Mesenchymal stem cell (in vitro differentiated cells and primary cell): ENCODE data around the gene SYT2.

Source experiments
- DNase-seq: peaks from one replicate; pipeline ENCODE4 v3.0.0-alpha.2; 2013
- H2AFZ ChIP-seq: one replicate; pipeline ENCODE4 v1.6.1; 2013; ENCODE audit warnings: low read depth, mild to moderate bottlenecking, control low read depth, inconsistent platforms, low read length, moderate library complexity
- H2AK5ac ChIP-seq: 2 replicates; pipeline ENCODE4 v1.6.1; 2013; ENCODE audit warnings: low read length, moderate library complexity, mild to moderate bottlenecking, inconsistent platforms; ENCODE audit not compliant: severe bottlenecking
- H2BK120ac ChIP-seq: one replicate; pipeline ENCODE4 v1.6.1; 2013; ENCODE audit warnings: low read depth, mild to moderate bottlenecking, inconsistent platforms, low read length, moderate library complexity
- H2BK12ac ChIP-seq, 2 experiments: one replicate each; pipeline ENCODE4 v1.6.1; 2013; ENCODE audit warnings: inconsistent platforms in 2 of 2, low read length in 2 of 2, mild to moderate bottlenecking in 2 of 2, moderate library complexity in 2 of 2, control low read depth in 1 of 2
- H2BK15ac ChIP-seq: one replicate; pipeline ENCODE4 v1.6.1; 2013; ENCODE audit warnings: mild to moderate bottlenecking, low read depth, inconsistent platforms; ENCODE audit not compliant: poor library complexity, severe bottlenecking
- H2BK5ac ChIP-seq: 2 replicates; pipeline ENCODE4 v1.6.1; 2013; ENCODE audit warnings: low read depth, mild to moderate bottlenecking, low read length, control low read depth, inconsistent platforms; ENCODE audit not compliant: poor library complexity, severe bottlenecking
- H3K14ac ChIP-seq, 2 experiments: one replicate each; pipeline ENCODE4 v1.6.1; 2013; ENCODE audit warnings: inconsistent platforms in 2 of 2, low read length in 2 of 2, control low read depth in 1 of 2, mild to moderate bottlenecking in 1 of 2, moderate library complexity in 1 of 2
- H3K18ac ChIP-seq, 2 experiments: one replicate each; pipeline ENCODE4 v1.6.1; 2013; ENCODE audit warnings: inconsistent platforms in 2 of 2, low read length in 2 of 2, control low read depth in 1 of 2, low read depth in 1 of 2, mild to moderate bottlenecking in 1 of 2
- H3K23ac ChIP-seq, 2 experiments: one replicate each; pipeline ENCODE4 v1.6.1; 2013; ENCODE audit warnings: inconsistent platforms in 2 of 2, low read length in 2 of 2, mild to moderate bottlenecking in 2 of 2, moderate library complexity in 2 of 2, control low read depth in 1 of 2
- H3K27ac ChIP-seq: 2 replicates; pipeline ENCODE4 v1.5.1; 2013; ENCODE audit warnings: mild to moderate bottlenecking, moderate library complexity, low read length, control low read depth, inconsistent platforms; ENCODE audit not compliant: poor library complexity, severe bottlenecking
- H3K27me3 ChIP-seq, 2 experiments: 2 replicates each; pipeline versions ENCODE4 v1.6.1 to v1.7.0; 2013; ENCODE audit warnings: low read length in 2 of 2, mild to moderate bottlenecking in 2 of 2, moderate library complexity in 2 of 2, control low read depth in 1 of 2, inconsistent platforms in 1 of 2; ENCODE audit not compliant: control insufficient read depth in 1 of 2, insufficient read depth in 1 of 2
- H3K36me3 ChIP-seq, 2 experiments: 2 replicates each; pipeline versions ENCODE4 v1.6.1 to v1.7.0; 2013; ENCODE audit warnings: low read length in 2 of 2, control low read depth in 1 of 2, inconsistent platforms in 1 of 2, low read depth in 1 of 2, mild to moderate bottlenecking in 1 of 2; ENCODE audit not compliant: insufficient read depth in 2 of 2, control insufficient read depth in 1 of 2
- H3K4ac ChIP-seq, 2 experiments: one replicate each; pipeline ENCODE4 v1.6.1; 2013; ENCODE audit warnings: inconsistent platforms in 2 of 2, low read length in 2 of 2, mild to moderate bottlenecking in 2 of 2, moderate library complexity in 2 of 2, control low read depth in 1 of 2, low read depth in 1 of 2
- H3K4me1 ChIP-seq: 2 replicates; pipeline ENCODE4 v1.6.1; 2013; ENCODE audit warnings: low read depth, low read length, control low read depth; ENCODE audit not compliant: control insufficient read depth, insufficient read depth
- H3K4me2 ChIP-seq: 2 replicates; pipeline ENCODE4 v1.6.1; 2013; ENCODE audit warnings: low read length, mild to moderate bottlenecking, inconsistent platforms; ENCODE audit not compliant: poor library complexity, severe bottlenecking
- H3K4me3 ChIP-seq, 2 experiments: 2 replicates each; pipeline versions ENCODE4 v1.5.1 to v1.7.0; 2013; ENCODE audit warnings: low read length in 2 of 2, mild to moderate bottlenecking in 2 of 2, control low read depth in 1 of 2, low read depth in 1 of 2; ENCODE audit not compliant: insufficient read depth in 1 of 2
- H3K79me1 ChIP-seq: replicated peaks from 2 replicates; pipeline ENCODE4 v1.6.1; 2013; ENCODE audit warnings: mild to moderate bottlenecking, control low read depth, low read length, inconsistent platforms; ENCODE audit not compliant: poor library complexity, severe bottlenecking
- H3K9ac ChIP-seq: 2 replicates; pipeline ENCODE4 v1.7.0; 2013; ENCODE audit warnings: mild to moderate bottlenecking, low read length, moderate library complexity
- H3K9me3 ChIP-seq: 2 replicates; pipeline ENCODE4 v1.7.0; 2013; ENCODE audit warnings: mild to moderate bottlenecking, low read length; ENCODE audit not compliant: control insufficient read depth
- H4K8ac ChIP-seq: one replicate; pipeline ENCODE4 v1.6.1; 2013; ENCODE audit warnings: inconsistent platforms, mild to moderate bottlenecking, low read length, moderate library complexity
- H4K91ac ChIP-seq: one replicate; pipeline ENCODE4 v1.6.1; 2013; ENCODE audit warnings: mild to moderate bottlenecking, low read length, inconsistent platforms
- WGBS: methylation state at CpG from one replicate; pipeline ENCODE4 v1.1.7; 2013; ENCODE audit warnings: mixed read lengths; 5-methylcytosine and 5-hydroxymethylcytosine counted together

The SYT2 gene

GRCh38 chr1:202663131-202663530 is 47.1 kb downstream of the SYT2 start:
- Histone ChIP-seq H3K36me3 (no peaks in the 10 kb centered on the region), H3K18ac (no peak overlapping the region), H2AFZ (no peak overlapping the region), H3K4ac (no peak overlapping the region), H3K27ac (no peak overlapping the region), H2BK12ac (no peak overlapping the region), H3K4me2 (no peak overlapping the region), H3K4me3 (no peak overlapping the region), H3K79me1 (no peaks in the 10 kb centered on the region), H2BK5ac (no peak overlapping the region), H3K9ac (no peak overlapping the region), H3K14ac (no peak overlapping the region), H2BK120ac (no peak overlapping the region), H4K91ac (no peak overlapping the region), H4K8ac (no peak overlapping the region), H3K23ac (no peak overlapping the region), H3K9me3 (no peaks in the 10 kb centered on the region), H2BK15ac (no peak overlapping the region), H3K27me3 (peaks cover 56 to 58% of the 10 kb centered on the region in 2 experiments), H3K4me1 (no peaks in the 10 kb centered on the region), H2AK5ac (no peak overlapping the region)
- WGBS = 78% methylated on average over 9 of the region's 10 CpGs
- DNase-seq = no peak

GRCh38 chr1:202662081-202662480 is 48.2 kb downstream of the SYT2 start:
- 75% methylated on average over 5 of the region's 5 CpGs for WGBS
- H3K27ac ChIP-seq = no peak overlapping the region
- H3K14ac ChIP-seq = no peak overlapping the region
- no peak overlapping the region for H2AFZ ChIP-seq
- DNase-seq = no peak
- H3K27me3 ChIP-seq = peaks cover 65 to 66% of the 10 kb centered on the region in 2 experiments
- H3K23ac ChIP-seq = no peak overlapping the region
- H4K91ac ChIP-seq = no peak overlapping the region
- no peak overlapping the region for H3K4ac ChIP-seq
- no peak overlapping the region for H2BK15ac ChIP-seq
- no peak overlapping the region for H3K4me3 ChIP-seq
- H3K9ac ChIP-seq = no peak overlapping the region
- no peaks in the 10 kb centered on the region for H3K79me1 ChIP-seq
- H3K18ac ChIP-seq = no peak overlapping the region
- no peaks in the 10 kb centered on the region for H3K36me3 ChIP-seq
- H2BK12ac ChIP-seq = no peak overlapping the region
- no peaks in the 10 kb centered on the region for H3K4me1 ChIP-seq
- no peak overlapping the region for H3K4me2 ChIP-seq
- no peak overlapping the region for H2AK5ac ChIP-seq
- H2BK5ac ChIP-seq = no peak overlapping the region
- H2BK120ac ChIP-seq = no peak overlapping the region
- no peak overlapping the region for H4K8ac ChIP-seq
- no peaks in the 10 kb centered on the region for H3K9me3 ChIP-seq

- H4K8ac ChIP-seq = no peak overlapping the region
- H3K79me1 ChIP-seq = no peaks in the 10 kb centered on the region
- no peak overlapping the region for H3K18ac ChIP-seq
- no peaks in the 10 kb centered on the region for H3K4me1 ChIP-seq
- no peaks in the 10 kb centered on the region for H3K36me3 ChIP-seq
- no peak overlapping the region for H4K91ac ChIP-seq
- H3K14ac ChIP-seq = no peak overlapping the region
- DNase-seq = no peak
- H3K9me3 ChIP-seq = no peaks in the 10 kb centered on the region
- no peak overlapping the region for H2BK12ac ChIP-seq
- WGBS = 76% methylated on average over 13 of the region's 13 CpGs
- H3K27ac ChIP-seq = no peak overlapping the region
- no peak overlapping the region for H3K4ac ChIP-seq
- H3K23ac ChIP-seq = no peak overlapping the region
- H2BK15ac ChIP-seq = no peak overlapping the region
- H2BK120ac ChIP-seq = no peak overlapping the region
- H2BK5ac ChIP-seq = no peak overlapping the region
- no peak overlapping the region for H3K4me3 ChIP-seq
- peaks cover 73 to 74% of the 10 kb centered on the region in 2 experiments for H3K27me3 ChIP-seq
- H3K9ac ChIP-seq = no peak overlapping the region
- no peak overlapping the region for H2AK5ac ChIP-seq
- H3K4me2 ChIP-seq = no peak overlapping the region
- H2AFZ ChIP-seq = no peak overlapping the region
These were observed 49.0 kb downstream of the SYT2 start for GRCh38 chr1:202661136-202661845.

- no peak overlapping the region for H3K9ac ChIP-seq
- H3K27ac ChIP-seq = no peak overlapping the region
- H3K4me3 ChIP-seq = no peak overlapping the region
- no peak for DNase-seq
- H3K4me2 ChIP-seq = no peak overlapping the region
- no peaks in the 10 kb centered on the region for H3K9me3 ChIP-seq
- H3K36me3 ChIP-seq = no peaks in the 10 kb centered on the region
- H3K27me3 ChIP-seq = peaks cover 85 to 87% of the 10 kb centered on the region in 2 experiments
- H3K4me1 ChIP-seq = peaks cover 3% of the 10 kb centered on the region
- H3K18ac ChIP-seq = no peak overlapping the region
- H2BK15ac ChIP-seq = no peak overlapping the region
- H3K79me1 ChIP-seq = no peaks in the 10 kb centered on the region
- H3K23ac ChIP-seq = no peak overlapping the region
- no peak overlapping the region for H2BK12ac ChIP-seq
- H2BK120ac ChIP-seq = no peak overlapping the region
- no peak overlapping the region for H4K91ac ChIP-seq
- 87% methylated on average over 3 of the region's 3 CpGs for WGBS
- no peak overlapping the region for H3K4ac ChIP-seq
- no peak overlapping the region for H2AFZ ChIP-seq
- no peak overlapping the region for H4K8ac ChIP-seq
- no peak overlapping the region for H2BK5ac ChIP-seq
- no peak overlapping the region for H2AK5ac ChIP-seq
- no peak overlapping the region for H3K14ac ChIP-seq
These were observed 50.3 kb downstream of the SYT2 start for GRCh38 chr1:202659974-202660373.
